ENCODE results near the gene SEPHS2.

The SEPHS2 gene

DNA sequence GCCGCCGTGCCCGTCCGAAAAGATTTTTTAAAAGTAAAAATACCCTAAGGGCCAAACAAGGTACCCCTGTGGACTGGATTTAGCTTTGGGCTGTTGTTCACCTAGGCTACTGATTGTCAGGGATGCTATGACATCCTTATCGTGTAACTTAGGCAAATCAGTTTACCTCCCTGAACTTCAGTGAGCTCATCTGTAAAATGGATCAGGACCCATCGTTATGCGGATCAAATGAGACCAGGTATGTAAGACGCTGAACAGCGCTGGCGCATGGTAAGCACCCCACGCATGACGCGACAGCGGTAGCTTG is 38.9 kb downstream of the SEPHS2 start:
- TF ChIP-seq FOXK2 (IDR thresholded peaks at IDR 0.05) (no peak), HDGF (IDR thresholded peaks at IDR 0.05; ENCODE audit: borderline replicate concordance) (no peak), L3MBTL2 (conservative IDR thresholded peaks at IDR 0.05) (no peak), ELF4 (IDR thresholded peaks at IDR 0.05) (no peak), FOXA1 (IDR thresholded peaks at IDR 0.05) (no peak), NFRKB (IDR thresholded peaks at IDR 0.05) (no peak), CTBP1 (IDR thresholded peaks at IDR 0.05; ENCODE audit: borderline replicate concordance) (no peak), ARNT (IDR thresholded peaks at IDR 0.05) (no peak), SP1 (IDR thresholded peaks at IDR 0.05) (no peak), LEF1 (IDR thresholded peaks at IDR 0.05; ENCODE audit: borderline replicate concordance) (no peak), FOXM1 (IDR thresholded peaks at IDR 0.05; ENCODE audit: borderline replicate concordance) (no peak), ZNF384 (IDR thresholded peaks at IDR 0.05) (no peak), TARDBP (IDR thresholded peaks at IDR 0.05) (no peak)
- TF ChIP-seq, protein P1, sequence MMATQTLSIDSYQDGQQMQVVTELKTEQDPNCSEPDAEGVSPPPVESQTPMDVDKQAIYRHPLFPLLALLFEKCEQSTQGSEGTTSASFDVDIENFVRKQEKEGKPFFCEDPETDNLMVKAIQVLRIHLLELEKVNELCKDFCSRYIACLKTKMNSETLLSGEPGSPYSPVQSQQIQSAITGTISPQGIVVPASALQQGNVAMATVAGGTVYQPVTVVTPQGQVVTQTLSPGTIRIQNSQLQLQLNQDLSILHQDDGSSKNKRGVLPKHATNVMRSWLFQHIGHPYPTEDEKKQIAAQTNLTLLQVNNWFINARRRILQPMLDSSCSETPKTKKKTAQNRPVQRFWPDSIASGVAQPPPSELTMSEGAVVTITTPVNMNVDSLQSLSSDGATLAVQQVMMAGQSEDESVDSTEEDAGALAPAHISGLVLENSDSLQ (IDR thresholded peaks at IDR 0.05): no peak
- POLR2A ChIA-PET: interaction anchor here (0.9 to 7.4 kb wide), 18 partner anchors 9 to 341 kb away, joined by 3 to 97 read pairs (median 6); partner anchors contain the start of genes ALDOA, DCTPP1, SEPTIN1 and TBC1D10B
- CTCF ChIA-PET: interaction anchor here (0.6 to 2.2 kb wide), 5 partner anchors 11 to 313 kb away, joined by 3 to 15 read pairs (median 7); partner anchors contain the start of genes DCTPP1, TBC1D10B and ZNF48
- no peak for DNase-seq (ENCODE audit: extremely low spot score)

DNA sequence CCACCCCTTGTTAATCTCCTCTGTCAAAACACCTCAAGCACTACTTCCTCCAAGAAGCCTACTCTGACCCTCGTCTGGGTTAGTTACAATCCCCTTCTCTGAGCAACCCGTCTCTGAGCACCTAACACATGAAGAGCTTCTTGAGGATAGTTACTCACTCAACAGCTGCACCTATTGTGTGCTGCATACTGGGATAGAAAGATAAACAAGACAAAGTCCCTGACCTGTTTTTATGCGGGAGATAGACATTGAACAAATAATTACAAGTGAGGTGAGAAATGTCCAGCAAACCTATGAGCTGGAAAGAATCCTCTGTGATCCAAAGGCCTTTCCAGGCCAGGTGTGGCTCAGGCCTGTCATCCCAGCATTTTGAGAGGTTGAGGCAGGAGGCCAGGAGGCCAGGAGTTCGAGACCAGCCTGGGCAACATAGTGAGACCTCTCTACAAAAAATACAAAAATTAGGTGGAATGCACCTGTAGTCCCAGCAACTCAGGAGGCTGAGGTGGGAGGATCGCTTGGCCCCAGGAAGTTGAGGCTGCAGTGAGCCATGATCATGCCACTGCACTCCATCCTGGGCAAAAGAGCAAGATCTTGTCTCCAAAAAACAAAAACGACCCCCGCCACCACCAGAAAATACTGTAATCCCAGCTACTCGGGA is 43.8 kb downstream of the SEPHS2 start:
- TF ChIP-seq BHLHE40 (IDR thresholded peaks at IDR 0.05; ENCODE audit: borderline replicate concordance) (no peak), FOXM1 (IDR thresholded peaks at IDR 0.05; ENCODE audit: borderline replicate concordance) (no peak), ELF4 (IDR thresholded peaks at IDR 0.05) (no peak), TARDBP (IDR thresholded peaks at IDR 0.05) (no peak)
- TF ChIP-seq, protein P1 (IDR thresholded peaks at IDR 0.05): no peak
- DNase-seq (ENCODE audit: extremely low spot score): no peak
- CTCF ChIA-PET: interaction anchor here (1.4 kb wide), 1 partner anchor 10 kb away, joined by 5 read pairs; no protein-coding TSS in a partner anchor
- POLR2A ChIA-PET: interaction anchor here (1.1 to 3.7 kb wide), 4 partner anchors 10 to 31 kb away, joined by 3 to 16 read pairs (median 6); partner anchors contain the start of gene DCTPP1

DNA sequence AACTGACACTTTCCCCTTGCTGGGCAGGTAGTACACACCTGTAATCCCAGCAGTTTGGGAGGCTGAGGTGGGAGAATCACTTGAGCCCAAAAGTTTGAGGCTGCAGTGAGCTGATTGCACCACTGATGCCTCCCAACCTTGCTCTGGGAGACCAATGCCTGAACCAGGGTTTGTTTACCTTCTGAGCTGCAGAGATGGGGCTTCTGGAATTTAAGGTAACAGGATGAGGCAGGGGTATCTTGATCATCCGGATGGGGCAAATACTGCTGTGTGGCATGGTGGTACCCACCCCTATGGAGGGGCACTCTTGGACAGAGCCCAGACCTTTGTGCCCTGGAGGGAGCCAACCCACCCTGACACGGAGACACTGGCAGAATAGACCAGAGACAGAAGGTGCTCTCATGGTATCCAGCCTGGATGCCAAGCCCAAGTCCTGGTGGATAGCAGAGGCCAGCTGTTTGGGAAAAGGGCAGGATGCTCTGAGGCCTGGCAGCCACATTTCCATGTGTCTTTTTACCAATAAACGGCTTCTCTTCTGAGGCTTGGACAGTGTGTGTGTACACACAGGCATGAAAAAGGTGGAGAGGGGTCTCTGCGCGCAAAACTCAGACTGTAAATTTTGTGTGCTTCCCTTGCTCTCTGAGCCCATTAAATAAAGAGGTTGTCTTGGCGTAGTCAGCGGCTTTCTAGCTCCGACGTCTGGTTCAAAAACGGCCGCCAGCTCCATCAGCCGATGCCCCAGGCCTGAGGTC is 46.1 kb downstream of the SEPHS2 start:
- TF ChIP-seq FOXK2 (IDR thresholded peaks at IDR 0.05) (no peak), ELF4 (IDR thresholded peaks at IDR 0.05) (no peak), LEF1 (IDR thresholded peaks at IDR 0.05; ENCODE audit: borderline replicate concordance) (no peak), FOXM1 (IDR thresholded peaks at IDR 0.05; ENCODE audit: borderline replicate concordance) (no peak), SUZ12 (IDR thresholded peaks at IDR 0.05) (no peak), L3MBTL2 (conservative IDR thresholded peaks at IDR 0.05) (no peak), BHLHE40 (IDR thresholded peaks at IDR 0.05; ENCODE audit: borderline replicate concordance) (no peak), NFRKB (IDR thresholded peaks at IDR 0.05) (no peak), HDGF (IDR thresholded peaks at IDR 0.05; ENCODE audit: borderline replicate concordance) (no peak), TARDBP (IDR thresholded peaks at IDR 0.05) (no peak), CTBP1 (IDR thresholded peaks at IDR 0.05; ENCODE audit: borderline replicate concordance) (no peak), ARNT (IDR thresholded peaks at IDR 0.05) (no peak), FOXA1 (IDR thresholded peaks at IDR 0.05) (no peak)
- TF ChIP-seq, protein P1 (IDR thresholded peaks at IDR 0.05): no peak
- DNase-seq (ENCODE audit: extremely low spot score): no peak
- POLR2A ChIA-PET: interaction anchor here (0.7 to 3.7 kb wide), 8 partner anchors 9 to 334 kb away, joined by 3 to 19 read pairs (median 4); partner anchors contain the start of genes ALDOA, CD2BP2, DCTPP1 and ZNF689
- CTCF ChIA-PET: interaction anchor here (0.6 to 1.5 kb wide), 5 partner anchors 10 to 307 kb away, joined by 3 to 6 read pairs (median 4); partner anchors contain the start of gene TBX6

DNA sequence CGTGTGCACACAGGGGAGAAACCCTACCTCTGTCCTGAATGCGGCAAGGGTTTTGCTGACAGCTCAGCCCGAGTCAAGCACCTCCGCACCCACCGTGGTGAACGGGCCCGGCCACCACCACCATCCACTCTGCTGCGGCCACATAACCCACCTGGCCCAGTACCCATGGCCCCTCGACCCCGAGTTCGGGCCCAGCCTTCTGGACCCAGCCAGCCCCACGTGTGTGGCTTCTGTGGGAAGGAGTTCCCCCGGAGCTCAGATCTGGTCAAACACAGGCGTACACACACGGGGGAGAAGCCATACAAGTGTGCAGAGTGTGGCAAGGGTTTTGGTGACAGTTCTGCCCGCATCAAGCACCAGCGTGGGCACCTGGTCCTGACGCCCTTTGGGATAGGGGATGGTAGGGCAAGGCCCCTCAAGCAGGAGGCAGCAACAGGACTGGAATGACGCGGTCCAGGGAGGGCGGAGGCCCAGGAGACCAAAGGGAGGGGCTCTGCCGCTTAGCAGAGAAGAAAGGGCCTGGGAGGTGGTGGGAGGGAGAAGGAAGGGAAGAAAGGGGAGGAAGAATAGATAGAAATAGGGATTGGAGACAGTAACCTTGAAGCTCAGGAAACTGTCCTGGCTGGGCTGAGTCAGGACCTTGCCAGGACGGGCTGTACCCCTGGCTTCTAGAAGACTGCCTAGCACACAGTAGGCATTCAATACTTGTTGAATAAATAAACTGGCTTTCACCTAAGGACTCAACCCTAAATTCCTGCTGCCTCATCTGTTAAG is 46.8 kb downstream of the SEPHS2 start:
- CTCF ChIA-PET: interaction anchor here (0.6 to 1.7 kb wide), 5 partner anchors 10 to 307 kb away, joined by 3 to 6 read pairs (median 6); partner anchors contain the start of gene TBX6
- TF ChIP-seq FOXM1 (IDR thresholded peaks at IDR 0.05; ENCODE audit: borderline replicate concordance) (no peak), CTBP1 (IDR thresholded peaks at IDR 0.05; ENCODE audit: borderline replicate concordance) (no peak), SP1 (IDR thresholded peaks at IDR 0.05) (no peak), TARDBP (IDR thresholded peaks at IDR 0.05) (no peak), FOXK2 (IDR thresholded peaks at IDR 0.05) (no peak), HDGF (IDR thresholded peaks at IDR 0.05; ENCODE audit: borderline replicate concordance) (no peak), L3MBTL2 (conservative IDR thresholded peaks at IDR 0.05) (no peak), SUZ12 (IDR thresholded peaks at IDR 0.05) (no peak), BHLHE40 (IDR thresholded peaks at IDR 0.05; ENCODE audit: borderline replicate concordance) (no peak), ELF4 (IDR thresholded peaks at IDR 0.05) (no peak), ARNT (IDR thresholded peaks at IDR 0.05) (no peak), ZNF384 (IDR thresholded peaks at IDR 0.05) (no peak), NFRKB (IDR thresholded peaks at IDR 0.05) (no peak), FOXA1 (IDR thresholded peaks at IDR 0.05) (no peak), LEF1 (IDR thresholded peaks at IDR 0.05; ENCODE audit: borderline replicate concordance) (no peak)
- TF ChIP-seq, protein P1 (IDR thresholded peaks at IDR 0.05): no peak
- POLR2A ChIA-PET: interaction anchor here (0.8 to 5.0 kb wide), 10 partner anchors 9 to 333 kb away, joined by 3 to 75 read pairs (median 4); partner anchors contain the start of genes ALDOA, CD2BP2, DCTPP1 and SEPTIN1
- DNase-seq (ENCODE audit: extremely low spot score): no peak
